GM18505 (cell line): ENCODE measurements around the gene P2RX5.

Source experiments
- ATAC-seq: cut with Tn5 transposase; IDR thresholded peaks from one replicate; pipeline ENCODE4 v1.9.1; 2021; ENCODE audit not compliant: unreplicated experiment
- POLR2A ChIP-seq: IDR thresholded peaks from 4 replicates; pipeline ENCODE4 v1.6.1; 2011; ENCODE audit warnings: borderline replicate concordance; ENCODE audit not compliant: insufficient read depth, insufficient read length; ENCODE audit errors: extremely low read depth

Gene P2RX5

DNA sequence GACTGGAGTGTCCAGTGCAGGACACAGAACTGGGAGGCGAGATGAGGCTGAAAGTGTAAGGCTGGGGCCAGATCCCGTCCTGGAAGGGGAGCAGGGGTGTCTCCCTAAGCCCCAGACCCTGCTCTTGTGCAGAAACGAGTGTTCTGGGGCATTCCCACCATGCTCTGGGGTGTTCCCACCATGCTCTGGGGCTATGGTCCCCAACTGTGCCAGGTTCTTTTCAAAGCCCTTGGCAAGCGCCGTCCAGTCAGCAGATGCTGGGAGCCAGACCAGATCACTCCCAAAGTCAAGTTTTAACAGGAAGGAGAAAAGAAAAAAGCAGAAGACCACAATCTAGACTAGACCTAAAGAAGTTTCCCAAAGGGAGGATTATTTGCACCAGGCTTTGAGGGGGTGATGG is 30.1 kb downstream of the P2RX5 start:
- TF ChIP-seq POLR2A: no peak
- no peak for ATAC-seq

DNA sequence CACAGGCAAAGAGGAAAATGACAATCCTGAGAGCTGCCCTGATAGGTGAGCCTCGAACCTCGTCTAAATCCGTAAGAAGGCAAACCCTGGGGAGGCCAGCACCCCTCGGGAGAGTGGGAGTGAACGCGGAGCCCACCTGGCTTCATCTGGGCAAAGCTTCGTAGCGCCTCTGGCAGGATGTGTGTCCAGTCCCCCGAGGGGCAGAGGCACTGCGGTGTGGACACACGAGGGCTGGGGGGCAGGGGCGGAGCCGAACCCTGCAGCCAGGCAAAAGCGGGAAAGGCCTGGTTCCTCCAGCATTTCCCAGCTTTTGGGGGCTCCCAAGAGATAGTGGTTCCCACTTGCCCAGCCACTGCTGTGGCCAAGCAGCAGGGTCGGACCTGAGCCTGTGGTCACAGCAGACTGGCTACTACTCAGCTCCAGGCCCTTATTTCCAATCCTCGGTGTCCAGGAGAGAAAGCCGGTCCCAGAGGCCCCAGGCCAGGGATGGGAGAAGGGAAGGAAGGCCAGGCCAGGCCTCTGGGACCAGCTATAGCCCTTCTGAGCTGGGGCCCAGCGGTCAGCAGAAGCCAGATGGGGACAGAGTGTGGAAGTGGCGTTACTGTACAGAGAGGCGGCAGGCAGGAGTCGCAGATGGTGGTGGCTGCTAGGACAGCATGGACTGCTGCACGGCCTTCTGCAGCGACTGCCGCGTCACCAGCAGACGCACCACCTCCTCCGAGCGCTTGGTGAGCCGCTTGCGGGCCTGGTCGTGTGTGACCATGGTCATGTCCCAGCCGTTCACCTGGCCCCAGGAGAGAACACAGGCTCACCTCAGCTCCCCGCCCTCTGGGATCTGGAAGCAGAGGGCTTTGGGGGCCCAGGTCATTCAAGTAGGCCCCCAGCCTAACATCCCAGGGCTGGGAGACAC is 32.6 kb downstream of the P2RX5 start:
- no peak for TF ChIP-seq POLR2A
- ATAC-seq: no peak

DNA sequence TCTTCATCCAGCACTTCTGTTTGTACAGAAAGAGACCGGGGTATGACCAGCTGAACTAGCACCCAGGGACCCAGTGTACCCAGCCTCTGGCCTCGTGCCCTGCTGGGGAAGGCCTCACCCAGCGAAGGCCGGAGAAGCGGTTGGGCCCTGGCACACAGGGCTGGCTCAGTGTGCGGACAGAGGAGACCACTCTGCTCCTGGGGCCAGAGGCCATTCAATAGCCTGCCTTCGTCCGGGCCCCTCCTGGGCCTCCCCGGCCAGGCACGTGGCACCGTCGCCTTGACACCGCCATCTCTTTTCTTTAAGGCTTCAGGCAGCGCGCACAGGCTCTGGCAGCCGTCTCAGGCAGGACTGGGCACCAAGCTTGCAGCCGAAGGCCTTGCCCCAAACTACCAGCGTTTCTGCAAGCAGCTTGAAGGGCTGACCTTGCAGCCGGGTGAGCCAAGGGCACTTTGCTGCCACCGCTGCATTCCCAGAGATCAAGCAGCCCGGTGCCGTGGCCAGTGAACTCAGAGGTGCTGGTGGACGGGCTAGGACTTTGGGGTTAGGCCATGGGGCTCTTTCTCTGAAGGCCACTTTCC is 35.6 kb downstream of the P2RX5 start:
- TF ChIP-seq POLR2A: no peak
- ATAC-seq: no peak

DNA sequence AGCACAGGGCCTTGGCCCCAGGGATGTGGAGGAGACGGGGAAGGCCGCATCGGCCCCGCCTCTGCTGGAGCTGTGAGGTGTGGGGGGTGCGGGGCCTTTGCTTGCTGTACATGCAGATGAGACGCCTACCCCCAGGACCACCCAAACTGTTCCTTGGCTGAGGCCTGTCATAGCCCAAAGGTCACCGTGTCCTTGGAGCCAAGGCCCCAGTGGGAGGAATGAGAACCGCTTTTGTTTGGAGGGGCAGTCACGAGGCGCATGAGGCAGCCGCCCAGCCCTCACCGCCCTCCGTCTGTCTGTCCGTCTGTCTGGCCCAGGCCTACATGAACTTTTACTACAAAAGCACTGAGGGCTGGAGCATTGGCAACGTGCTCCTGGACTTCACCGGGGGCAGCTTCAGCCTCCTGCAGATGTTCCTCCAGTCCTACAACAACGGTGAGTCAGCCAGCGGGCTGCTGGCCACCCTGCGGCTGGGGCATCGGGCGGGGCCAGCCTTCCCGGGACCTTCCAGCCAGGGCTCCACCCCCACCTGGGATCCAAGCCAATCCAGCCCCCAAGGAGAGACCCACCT is 36.3 kb downstream of the P2RX5 start:
- ATAC-seq: no peak
- no peak for TF ChIP-seq POLR2A

DNA sequence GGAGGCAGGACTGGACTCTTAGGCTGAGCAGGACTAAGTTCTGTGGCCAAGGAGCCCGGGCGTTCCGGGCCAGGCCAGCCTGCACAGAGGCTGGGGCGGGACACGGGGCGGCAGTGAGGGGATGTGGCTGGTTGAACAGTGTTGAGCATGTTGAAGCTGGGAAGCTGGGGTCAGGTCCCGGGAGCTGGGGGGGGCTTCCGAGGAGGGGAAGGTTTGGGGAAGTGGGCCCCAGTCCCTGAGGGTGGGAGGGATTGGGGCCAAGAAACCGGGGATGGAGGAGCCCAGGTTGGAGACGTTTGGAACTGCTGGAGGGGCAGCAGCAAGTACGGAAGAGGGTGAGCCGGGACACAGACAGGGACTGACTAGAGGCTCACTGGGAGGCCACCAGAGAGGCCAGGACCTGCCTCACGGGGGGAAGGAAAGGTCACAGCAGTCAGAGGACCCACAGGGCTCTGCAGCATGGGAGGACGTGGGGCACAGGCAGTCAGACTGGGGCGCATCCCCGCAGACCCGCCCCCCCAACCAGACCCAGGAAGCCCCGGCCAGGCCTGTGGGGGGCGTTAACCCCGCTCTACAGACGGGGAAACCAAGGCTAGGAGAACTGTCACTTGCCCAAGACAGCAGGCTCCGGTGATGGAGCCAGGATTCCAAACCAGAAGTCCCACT is 37.0 kb downstream of the P2RX5 start:
- no peak for ATAC-seq
- no peak for TF ChIP-seq POLR2A

DNA sequence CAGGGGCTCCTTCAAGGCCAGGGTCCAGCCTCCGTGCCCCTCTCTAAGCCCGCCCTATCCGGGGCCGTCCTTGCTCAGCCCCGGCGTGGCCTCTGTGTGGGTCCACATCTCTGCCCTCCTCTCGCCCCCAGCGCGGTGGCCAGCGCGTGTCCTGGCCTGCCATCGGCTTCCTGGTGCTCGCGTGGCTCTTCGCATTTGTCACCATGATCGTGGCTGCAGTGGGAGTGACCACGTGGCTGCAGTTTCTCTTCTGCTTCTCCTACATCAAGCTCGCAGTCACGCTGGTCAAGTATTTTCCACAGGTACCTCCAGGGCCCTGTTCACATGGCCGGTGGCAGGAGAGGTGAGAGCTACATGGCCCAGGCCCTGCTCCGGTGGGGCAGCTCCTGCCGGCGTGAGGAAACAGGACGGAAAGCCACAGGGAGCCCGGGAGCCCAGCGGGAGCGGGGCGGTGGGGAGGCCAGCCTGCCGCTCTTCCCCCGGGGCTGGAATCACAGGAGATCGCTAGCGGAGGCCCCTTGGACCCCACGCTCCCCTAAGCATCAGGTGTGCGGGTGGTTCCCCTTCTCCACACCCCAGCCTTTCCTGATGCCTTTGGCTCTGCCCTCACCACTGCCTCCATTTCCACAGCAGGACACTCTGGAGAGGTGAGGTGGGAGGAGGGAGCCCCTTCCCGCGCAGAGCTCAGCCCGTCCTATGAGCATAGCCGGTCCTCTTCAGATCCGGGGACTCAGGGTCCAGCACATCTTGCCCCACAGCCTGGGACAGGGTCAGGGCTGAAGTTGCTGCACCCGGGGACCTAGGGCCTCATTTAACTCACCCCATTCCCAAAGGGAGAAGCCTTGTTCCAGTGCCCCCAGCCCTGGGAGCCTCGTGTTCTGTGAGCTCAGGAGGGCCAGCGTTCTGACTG is 37.8 kb downstream of the P2RX5 start:
- no peak for TF ChIP-seq POLR2A

DNA sequence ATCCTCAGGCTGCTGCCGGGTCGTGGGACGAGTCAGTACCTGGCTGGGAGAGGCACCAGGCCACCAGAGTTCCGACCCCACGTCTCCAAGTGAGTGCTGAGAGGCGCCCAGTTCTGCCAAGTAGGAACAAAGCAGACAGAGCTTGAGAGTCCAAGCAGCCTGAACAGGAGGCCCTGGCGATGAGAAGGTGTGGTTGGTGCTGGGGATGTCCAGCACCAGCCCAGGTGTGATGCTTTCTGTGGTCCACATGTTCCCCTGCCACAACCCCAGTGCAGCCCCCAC is 38.4 kb downstream of the P2RX5 start:
- ATAC-seq: no peak
- no peak for TF ChIP-seq POLR2A

More for the DNA sequence above, 37.8 kb downstream of the P2RX5 start:
- no peak for ATAC-seq

DNA sequence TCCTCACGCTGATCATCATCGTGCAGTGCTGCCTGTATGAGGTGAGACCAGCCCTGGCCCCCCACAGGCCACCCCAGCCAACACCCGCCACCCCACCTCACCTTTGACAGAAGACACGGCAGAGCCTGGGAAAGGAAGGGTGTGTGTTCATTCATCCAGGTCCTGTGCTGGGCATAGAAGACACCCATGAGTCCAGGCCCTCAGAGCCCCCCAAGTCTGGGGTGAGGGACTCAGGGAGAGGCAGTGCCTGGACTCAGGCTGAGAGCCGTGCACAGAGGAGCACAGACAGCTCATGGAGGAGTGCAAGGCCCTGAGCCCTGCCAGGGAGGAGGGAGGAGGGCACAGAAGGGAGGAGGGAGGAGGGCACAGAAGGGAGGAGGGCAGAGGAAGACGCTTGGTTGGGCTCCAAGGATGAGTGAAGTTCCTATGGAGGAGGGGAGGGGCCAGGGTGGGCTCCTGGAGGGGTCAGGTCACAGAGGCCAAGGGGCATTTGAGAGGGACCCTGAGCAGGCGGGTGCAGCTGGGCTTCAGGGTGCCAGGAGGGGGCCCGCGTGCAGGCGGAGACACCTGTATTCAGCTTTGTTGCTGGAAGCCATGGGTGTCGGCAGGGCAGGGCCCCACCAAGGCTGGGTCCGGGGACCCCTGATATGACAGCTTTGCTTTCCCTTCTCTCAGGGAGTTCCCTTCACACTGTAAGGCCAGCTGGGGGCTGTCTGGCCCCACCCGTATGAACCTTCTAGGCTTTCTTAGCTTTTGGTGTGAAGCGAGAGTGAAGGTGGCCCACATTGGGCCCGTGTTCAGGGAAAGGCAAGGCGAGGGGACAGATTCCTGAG is 39.0 kb downstream of the P2RX5 start:
- no peak for ATAC-seq
- no peak for TF ChIP-seq POLR2A

DNA sequence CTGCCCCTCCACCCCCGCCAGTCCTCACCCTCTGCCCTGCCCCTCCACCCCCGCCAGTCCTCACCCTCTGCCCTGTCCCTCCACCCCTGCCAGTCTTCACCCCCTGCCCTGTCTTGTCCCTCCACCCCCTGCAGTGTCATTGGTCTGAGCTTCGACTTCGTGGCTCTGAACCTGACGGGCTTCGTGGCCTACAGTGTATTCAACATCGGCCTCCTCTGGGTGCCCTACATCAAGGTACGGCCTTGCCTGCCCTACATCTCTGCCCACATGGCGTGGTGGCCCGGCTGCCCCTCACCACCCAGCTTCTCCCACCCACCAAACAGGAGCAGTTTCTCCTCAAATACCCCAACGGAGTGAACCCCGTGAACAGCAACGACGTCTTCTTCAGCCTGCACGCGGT is 39.6 kb downstream of the P2RX5 start:
- ATAC-seq: no peak
- TF ChIP-seq POLR2A: no peak

DNA sequence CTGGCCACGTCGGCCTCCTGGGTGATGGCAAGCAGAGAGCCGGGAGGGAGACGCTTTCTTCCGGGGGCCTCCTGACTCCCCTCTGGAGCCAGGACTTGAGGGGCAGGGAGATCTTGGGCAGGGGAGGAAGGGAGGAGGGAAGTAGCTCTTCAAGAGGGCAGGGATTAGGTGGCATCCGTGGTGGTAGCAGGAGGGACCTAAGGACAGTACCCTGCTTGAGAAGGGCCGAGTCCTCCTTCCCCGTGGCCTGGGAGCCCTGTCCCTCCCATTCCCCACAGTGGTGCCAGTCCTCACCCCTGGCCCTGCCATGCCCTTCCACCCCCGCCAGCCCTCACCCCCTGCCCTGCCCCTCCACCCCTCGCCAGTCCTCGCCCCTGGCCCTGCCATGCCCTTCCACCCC is 40.2 kb downstream of the P2RX5 start:
- TF ChIP-seq POLR2A: no peak

DNA sequence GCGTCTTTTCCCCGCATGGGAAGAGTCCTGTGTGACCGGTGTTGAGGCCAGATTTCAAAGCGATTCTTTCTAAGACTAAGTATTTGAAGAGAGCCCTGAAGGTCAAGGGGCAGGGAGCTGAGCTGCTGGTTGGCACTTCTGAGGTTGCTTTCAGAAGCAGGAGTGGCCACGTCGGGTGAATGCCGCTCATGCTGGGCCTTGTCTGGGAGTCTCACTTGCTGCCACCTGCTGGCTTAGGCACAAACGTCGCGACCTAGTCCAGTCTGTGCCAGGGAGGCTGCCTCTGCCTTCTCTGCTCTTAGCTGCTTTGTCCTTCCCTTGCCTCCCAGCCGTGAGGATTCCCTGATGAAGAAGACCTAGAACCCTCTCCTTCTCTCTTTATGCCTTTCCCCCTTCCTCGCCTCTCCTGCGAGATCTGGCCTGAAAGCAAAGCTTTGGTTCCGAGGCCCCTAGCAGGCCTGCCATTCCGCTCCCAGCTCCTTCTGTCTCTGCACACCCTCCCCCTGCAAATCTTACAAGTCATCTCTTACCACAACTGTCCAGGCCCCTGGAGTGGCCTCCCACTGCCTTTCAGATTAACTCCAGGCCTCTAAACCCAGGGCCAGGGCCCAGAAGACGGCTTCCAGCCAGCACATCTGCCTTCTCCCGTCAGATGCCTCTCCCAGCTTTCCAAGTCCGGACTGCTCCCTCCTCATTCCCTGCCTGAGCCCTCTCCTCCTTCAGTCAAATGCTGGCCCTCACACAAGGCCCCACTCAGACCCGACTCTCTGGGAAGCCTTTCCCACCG is 48.0 kb downstream of the P2RX5 start:
- no peak for ATAC-seq

More for the DNA sequence above, 40.2 kb downstream of the P2RX5 start:
- ATAC-seq: no peak

DNA sequence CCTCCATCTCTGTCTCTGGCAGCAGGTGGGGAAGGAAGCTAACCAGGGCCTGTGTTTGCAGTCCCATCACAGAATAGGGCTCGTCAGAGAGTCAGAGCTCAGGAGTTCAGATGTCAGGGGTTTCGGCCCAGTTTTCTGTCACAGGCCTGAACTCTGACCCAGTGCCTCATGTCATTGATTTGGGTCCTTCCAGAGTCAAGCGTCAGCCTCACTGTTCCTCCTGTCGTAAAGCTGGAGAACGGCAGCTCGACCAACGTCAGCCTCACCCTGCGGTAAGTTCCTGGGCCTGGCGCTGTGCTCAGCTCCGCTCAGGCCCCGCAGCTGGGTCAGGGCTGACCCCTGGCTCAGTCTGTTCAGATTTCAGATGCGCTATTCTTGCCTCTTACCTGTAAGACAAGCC is 48.7 kb downstream of the P2RX5 start:
- TF ChIP-seq POLR2A: no peak
- ATAC-seq: no peak

More for the DNA sequence above, 48.0 kb downstream of the P2RX5 start:
- no peak for TF ChIP-seq POLR2A

DNA sequence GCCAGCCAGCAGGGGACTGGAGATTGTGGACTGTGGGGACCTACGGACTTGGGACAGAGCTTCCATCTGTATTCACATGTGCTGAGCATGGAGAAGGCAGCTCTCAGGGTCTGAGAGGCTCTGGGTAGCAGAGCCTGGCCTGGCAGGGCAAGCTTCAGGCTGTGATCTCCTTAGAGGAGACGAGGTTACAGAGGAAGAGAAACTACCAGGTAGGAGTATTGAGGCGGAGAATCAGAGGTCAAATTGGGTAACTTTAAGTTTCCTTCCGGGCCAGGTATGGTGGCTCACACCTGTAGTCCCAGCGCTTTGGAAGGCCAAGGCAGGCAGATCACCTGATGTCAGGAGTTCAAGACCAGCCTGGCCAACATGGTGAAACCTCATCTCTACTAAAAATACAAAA is 50.6 kb downstream of the P2RX5 start:
- TF ChIP-seq POLR2A: no peak
- ATAC-seq: no peak
